Globus pallidus (tissue), 1 donor: ENCODE results near the gene SYCN.
"Not testable (repeated sequence)": the region's sequence is repeated elsewhere in the genome, so short reads cannot be mapped to it uniquely, and the experiment has no call there.

Experiments used
- DNase-seq: peaks from one replicate; pipeline ENCODE4 v3.0.0-alpha.2; 2015; ENCODE audit warnings: low spot score

SYCN gene

GRCh38 chr19:39203372-39204341 lies at the start of gene SYCN:
TSS of gene SYCN (minus strand) at chr19:39204263. CDS start at chr19:39204254, 9 bp downstream.
- no peak for DNase-seq

- DNase-seq, result no peak
Measured at GRCh38 chr19:39253374-39254149, 49.5 kb upstream of the SYCN start.

- DNase-seq, result no peak
Measured at GRCh38 chr19:39252458-39252857, 48.4 kb upstream of the SYCN start.

- no peak for DNase-seq
Measured at GRCh38 chr19:39251846-39252245, 47.8 kb upstream of the SYCN start.

GRCh38 chr19:39251081-39251480 lies 47.0 kb upstream of the SYCN start:
- no peak for DNase-seq

GRCh38 chr19:39248806-39249205 lies 44.7 kb upstream of the SYCN start, which contains the start of gene IFNL4:
TSS of gene IFNL4 (minus strand) at chr19:39248856.
- no peak for DNase-seq

- DNase-seq, result no peak
Measured at GRCh38 chr19:39247701-39248664, 43.9 kb upstream of the SYCN start.

- peak; percentile 16 for DNase-seq
Measured at GRCh38 chr19:39246951-39247669, 43.0 kb upstream of the SYCN start.

- DNase-seq, result not testable (repeated sequence)
Measured at GRCh38 chr19:39245166-39245565, 41.1 kb upstream of the SYCN start.

- DNase-seq, result not testable (repeated sequence)
Measured at GRCh38 chr19:39244410-39245100, 40.5 kb upstream of the SYCN start, which contains the start of gene IFNL3. TSS of gene IFNL3 (minus strand) at chr19:39245006. CDS start at chr19:39244967, 39 bp downstream.

GRCh38 chr19:39243741-39244140 lies 39.7 kb upstream of the SYCN start:
- DNase-seq, result not testable (repeated sequence)

- no peak for DNase-seq
Measured at GRCh38 chr19:39240421-39240820, 36.4 kb upstream of the SYCN start.

GRCh38 chr19:39238944-39239343 lies 34.9 kb upstream of the SYCN start:
- DNase-seq, result no peak

- no peak for DNase-seq
Measured at GRCh38 chr19:39238209-39238608, 34.1 kb upstream of the SYCN start.

- DNase-seq, result no peak
Measured at GRCh38 chr19:39237200-39238184, 33.4 kb upstream of the SYCN start.

GRCh38 chr19:39236527-39236926 lies 32.5 kb upstream of the SYCN start:
- no peak for DNase-seq

GRCh38 chr19:39232708-39233107 lies 28.6 kb upstream of the SYCN start:
- no peak for DNase-seq

GRCh38 chr19:39230096-39230764 lies 26.2 kb upstream of the SYCN start:
- no peak for DNase-seq
